NCI-H1048 (cell line): Measurements from ENCODE around the gene TMEM132D.
"Not testable (repeated sequence)": the region's sequence is repeated elsewhere in the genome, so short reads cannot be mapped to it uniquely, and the experiment has no call there.

Source experiments
- DNase-seq: peaks from one replicate; lab custom pipeline; 2025; lab: John Stamatoyannopoulos, UW

The TMEM132D gene

DNA sequence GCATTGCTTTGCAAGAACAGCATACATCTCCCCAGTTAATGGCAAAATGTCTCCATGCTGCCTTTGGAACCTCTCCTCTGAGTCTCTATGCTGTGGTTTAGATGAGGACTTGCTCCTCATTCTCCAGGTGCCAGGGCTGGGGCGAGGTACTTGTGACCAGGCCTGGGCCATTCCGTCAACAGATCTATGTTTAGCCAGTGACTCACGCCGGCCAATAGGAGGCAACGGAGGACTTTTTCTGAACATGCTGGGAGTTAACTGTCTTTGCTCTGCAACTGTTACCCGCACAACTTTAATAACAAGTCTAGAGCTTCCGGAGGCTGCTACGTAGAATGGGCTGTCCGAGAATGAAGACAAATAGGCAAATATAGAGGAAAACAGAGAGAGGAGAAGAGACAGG lies 836.3 kb downstream of the TMEM132D start:
- no peak for DNase-seq

DNA sequence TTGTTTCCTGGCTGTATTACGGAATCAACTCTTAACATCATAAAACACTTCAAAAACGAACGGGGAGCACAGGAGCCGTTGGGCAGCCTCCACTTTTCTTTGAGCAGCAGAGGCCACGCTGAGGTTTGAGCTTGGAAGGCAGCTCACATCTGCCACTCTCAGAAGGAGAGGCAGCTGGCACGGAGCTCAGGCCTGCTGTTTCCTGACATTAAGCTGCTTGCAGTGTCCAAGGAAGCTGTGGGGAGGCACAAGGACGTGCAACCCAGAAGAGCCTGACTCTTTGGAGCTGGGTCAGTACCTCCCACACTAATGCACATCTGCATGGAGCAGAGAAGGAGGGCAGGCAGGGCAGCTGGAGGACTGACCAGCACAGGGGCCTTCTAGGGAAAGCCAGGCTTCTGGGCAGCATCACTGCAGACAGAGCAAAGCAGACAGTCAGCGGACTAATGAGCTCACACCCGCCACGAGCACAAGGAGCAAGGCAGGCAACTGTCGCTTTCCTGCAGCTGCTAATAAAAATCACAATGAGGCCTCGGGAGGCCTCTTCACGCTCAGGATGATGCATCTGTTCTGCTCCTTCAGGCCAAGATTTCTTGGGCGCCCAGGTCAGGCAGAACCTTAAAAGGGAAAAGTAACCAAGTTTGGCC lies 839.5 kb downstream of the TMEM132D start:
- no peak for DNase-seq

DNA sequence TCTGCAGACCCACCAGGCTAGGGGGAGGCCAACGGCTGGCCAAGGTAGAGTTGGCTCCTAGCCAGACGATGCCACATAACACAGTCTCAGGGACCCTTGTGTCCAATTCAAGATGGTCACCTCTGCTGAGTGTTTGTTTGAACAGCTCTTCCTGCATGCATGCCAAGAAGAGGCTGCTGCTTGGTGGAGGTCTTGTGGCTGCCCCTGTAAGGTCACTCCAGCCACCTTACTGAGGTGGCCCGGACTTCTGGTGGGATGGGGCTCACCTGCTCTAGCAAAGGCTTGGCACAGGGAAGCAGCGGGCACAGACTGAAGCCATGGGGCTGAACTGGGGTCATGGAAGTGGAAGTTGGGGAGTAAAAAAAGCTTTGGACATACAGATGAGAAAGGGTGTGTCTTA lies 840.2 kb downstream of the TMEM132D start:
- no peak for DNase-seq

DNA sequence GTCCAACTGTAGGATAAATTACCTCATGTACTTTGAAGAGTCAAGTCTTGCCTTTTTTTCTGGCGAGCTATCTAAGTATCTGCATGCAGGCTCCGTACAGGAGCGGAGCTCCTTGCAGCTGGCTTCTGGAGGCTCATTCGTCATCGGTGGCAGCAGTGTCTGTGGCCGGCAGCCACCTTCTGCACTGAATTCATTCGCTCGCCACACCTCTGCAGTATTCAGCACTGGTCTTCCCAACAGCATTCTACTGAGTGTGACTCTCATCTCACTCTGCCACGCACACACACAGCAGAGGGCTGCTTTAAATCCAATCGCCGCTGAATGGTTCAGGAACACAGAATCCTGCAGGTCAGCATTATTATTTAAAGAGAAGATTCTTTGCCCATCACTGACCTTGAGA lies 850.6 kb downstream of the TMEM132D start:
- DNase-seq, result no peak

DNA sequence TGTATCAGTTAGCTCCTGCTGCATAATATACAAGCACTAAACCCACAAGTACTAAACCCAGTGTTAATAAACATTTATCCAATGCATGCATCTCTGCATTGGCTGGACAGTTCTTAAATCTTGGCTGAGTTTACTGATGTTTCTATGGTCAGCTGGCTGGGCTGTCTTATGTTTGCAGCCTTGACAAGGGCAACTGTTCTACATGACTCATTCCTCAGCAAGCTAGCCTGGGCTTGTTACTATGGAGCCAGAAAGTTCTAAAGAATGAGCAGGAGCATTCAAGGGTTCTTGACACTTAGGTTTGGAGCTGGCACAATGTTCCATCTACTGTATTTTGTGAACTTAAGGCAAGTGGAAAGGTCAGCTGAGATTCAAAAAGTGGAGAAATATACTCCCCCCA lies 851.5 kb downstream of the TMEM132D start:
- no peak for DNase-seq

DNA sequence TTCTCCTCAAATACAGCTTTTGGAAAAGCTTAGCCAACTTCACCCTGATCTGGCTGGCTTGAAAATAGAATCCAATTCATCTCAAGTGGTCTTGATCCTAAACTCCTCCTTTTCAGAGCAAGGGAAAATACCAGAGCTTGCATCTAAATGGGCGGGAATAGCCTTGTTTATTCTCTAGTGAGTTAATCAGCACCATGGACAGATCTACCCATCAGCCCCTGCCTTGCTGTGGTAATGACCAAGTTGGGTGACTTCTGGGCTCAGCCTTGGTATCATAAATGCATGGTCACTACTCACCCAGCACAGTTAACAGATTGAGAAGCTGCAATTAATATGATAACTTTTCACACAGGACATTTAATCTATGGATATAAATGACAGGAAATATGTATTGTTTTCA lies 853.9 kb downstream of the TMEM132D start:
- DNase-seq, result peak; percentile 39

DNA sequence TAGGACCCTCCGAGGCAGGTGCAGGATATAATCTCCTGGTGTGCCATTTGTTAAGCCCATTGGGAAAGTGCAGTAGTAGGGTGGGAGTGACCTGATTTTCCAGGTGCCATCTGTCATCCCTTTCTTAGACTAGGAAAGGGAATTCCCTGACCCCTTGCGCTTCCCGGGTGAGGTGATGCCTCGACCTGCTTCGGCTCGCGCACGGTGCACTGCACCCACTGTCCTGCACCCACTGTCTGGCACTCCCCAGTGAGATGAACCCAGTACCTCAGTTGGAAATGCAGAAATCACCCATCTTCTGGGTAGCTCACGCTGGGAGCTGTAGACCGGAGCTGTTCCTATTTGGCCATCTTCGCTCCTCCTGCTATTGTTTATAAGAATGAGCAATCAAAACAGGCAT lies 860.5 kb downstream of the TMEM132D start:
- DNase-seq, result not testable (repeated sequence)

DNA sequence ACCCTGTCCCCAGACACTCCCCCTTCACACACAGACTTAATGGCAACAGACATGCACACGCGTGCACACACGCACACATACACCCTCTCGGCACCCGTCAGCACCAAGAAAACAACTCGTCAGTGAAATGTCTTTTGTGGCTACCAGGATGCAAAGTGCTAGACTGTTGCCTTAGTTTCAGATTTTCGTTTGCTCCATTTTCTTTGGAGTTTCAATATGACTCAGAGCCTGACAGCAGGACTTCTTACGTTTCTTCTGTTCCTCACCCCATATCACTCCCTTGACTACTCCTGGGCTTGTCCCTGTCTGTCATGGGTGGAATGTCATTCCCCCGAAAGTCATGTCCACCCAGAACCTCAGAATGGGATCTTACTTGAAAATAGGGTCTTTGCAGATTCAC lies 867.7 kb downstream of the TMEM132D start:
- DNase-seq, result no peak

DNA sequence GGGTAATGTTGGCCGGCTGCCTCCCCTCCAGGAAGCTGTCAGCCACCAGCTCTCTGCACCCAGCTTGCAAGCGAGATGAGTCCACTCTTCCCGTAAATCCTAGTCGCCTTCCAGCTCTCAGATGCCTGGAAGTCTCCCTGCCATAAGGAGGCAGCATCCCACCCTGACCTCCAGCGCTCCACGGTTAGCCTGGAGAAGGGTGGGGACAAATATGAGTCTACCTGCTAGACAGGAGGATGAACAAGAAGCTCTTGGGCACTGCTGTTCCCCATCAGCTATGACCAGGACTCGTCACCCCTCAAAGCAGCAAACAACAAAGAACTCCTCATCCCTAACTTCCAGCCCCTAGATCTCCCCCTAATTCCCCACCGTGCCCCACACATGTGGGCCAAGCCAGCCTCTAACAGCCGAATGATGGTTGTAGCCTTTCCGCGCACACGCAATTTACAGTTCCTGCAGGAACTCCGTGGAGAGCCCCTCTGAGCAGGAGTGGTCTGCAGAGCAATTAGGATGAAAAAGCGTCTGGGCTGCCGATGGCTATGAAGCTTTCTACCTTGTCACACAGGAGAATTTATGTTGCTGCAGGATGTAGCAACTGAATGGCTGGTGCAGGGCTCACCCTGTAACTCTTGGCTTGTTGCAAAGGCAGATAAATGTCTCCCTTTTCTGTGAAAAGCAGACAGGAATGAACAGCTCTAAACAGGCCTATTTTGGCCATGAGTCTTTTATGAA lies 869.1 kb downstream of the TMEM132D start:
- no peak for DNase-seq

DNA sequence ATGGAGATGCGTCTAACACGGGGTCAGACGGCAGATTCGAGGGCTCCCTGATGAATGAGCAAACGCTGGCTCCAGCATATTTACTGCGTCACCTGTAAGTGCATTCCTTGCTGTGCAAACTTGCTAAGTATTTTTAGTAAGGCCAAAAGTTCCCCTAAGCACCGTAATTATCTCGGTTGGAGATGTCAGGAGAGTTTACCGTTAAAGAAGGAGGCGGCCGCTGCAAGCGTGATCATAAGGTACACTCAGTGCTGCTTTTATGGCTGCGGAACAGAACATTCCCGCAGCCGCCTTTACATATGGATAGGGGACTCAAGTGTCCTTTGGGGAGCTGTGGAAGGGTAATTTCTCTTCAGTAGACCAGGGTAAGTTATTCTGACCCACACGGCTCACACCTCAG lies 875.0 kb downstream of the TMEM132D start:
- DNase-seq, result no peak

DNA sequence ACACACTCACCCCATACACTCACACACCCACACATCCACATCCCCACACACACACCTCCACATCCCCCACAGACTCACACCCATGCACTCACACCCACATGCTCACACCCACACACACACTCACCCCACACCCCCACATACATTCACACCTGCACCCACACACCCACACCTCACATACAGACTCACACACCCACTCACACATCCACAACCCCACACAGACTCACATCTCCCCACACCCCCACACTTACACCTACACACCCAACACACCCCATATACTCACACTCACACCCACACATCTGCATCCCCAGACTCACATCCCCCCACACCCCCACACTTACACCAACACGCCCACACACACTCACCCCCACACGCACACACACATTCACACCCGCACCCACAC lies 878.8 kb downstream of the TMEM132D start:
- DNase-seq, result no peak
